Ectodermal cell (in vitro differentiated cells): ENCODE data around the gene SLC26A5.

Experiments
- H3K27ac ChIP-seq: 2 replicates; pipeline ENCODE4 v1.7.0; 2013; ENCODE audit warnings: mild to moderate bottlenecking, low read depth, low read length; ENCODE audit not compliant: insufficient read depth, poor library complexity, severe bottlenecking
- H3K27me3 ChIP-seq: 2 replicates; pipeline ENCODE4 v1.7.0; 2013; ENCODE audit warnings: mild to moderate bottlenecking, low read length; ENCODE audit not compliant: insufficient read depth, control insufficient read depth, poor library complexity, severe bottlenecking
- H3K36me3 ChIP-seq: one replicate; pipeline ENCODE4 v1.7.0; 2013; ENCODE audit warnings: low read length; ENCODE audit not compliant: control insufficient read depth, insufficient read depth
- H3K4me1 ChIP-seq: one replicate; pipeline ENCODE4 v1.7.0; 2013; ENCODE audit warnings: low read length; ENCODE audit not compliant: control insufficient read depth, insufficient read depth
- H3K4me3 ChIP-seq: 2 replicates; pipeline ENCODE4 v1.7.0; 2013; ENCODE audit warnings: low read depth, low read length, control low read depth; ENCODE audit not compliant: insufficient read depth
- H3K9me3 ChIP-seq: 2 replicates; pipeline ENCODE4 v1.7.0; 2013; ENCODE audit warnings: mild to moderate bottlenecking, low read length, moderate library complexity; ENCODE audit not compliant: control insufficient read depth
- WGBS, 2 experiments: methylation state at CpG; one replicate each; pipeline ENCODE4 v1.1.7; 2013; ENCODE audit warnings: missing lambda C conversion rate in 2 of 2; 5-methylcytosine and 5-hydroxymethylcytosine counted together

Gene SLC26A5

DNA sequence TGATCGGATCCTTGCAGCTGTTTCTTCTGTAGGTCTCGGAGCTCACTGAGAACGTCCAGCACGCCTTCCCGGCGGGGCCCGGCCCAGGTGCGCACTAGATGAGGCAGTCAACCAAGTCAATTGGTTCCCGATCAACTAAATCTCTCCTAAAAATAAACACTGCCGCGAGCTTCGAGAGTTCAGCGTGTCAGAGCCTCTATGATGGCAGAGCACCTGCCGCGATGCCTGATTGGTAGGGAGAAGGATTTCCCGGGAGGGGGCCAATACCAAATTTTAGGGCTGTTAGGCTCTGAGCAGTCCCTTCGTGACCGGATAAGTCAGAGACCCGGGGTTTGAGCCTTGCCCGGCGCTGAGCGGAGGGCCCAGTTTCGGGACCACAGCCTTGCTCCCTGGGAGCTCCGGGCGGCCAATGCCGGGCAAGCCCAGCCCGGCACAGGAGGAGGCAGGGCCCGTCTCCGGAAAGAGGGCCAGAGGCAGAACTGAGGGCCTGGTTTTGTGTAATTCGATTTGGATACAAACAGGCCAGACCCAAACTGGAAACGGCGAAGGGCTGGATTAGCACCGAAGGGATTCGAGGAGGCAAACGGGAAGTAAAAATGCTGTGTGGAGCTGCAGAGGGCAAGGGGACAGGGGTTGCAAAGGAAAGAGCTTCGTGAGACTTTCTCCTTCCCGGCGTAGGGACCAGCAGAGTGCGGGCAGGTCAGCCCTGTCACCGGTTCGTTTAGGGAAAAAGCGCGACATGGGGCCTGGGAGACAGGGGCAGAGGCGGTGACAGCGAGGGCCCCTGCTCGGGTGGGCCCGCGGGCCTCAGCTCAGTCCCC, 569 bp downstream of the SLC26A5 start:
- 11 to 13% methylated on average over 48 of the region's 48 CpGs for WGBS, 2 experiments

DNA sequence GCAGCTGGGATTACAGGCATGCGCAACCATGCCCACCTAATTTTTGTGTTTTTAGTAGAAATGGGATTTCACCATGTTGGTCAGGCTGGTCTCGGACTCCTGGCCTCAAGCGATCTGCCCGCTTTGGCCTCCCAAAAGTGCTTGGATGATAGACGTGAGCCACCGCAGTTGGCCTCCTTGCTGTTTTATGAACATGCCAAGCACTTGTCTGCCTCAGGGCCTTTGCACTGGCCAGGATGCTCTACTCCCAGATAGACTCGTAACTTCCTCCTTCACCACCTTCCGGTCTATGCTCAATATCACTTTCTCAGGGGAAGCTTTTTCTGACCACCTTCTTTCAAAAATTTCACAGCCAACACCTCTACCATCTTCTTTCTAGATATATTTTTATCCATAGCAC, 6.3 kb downstream of the SLC26A5 start:
- Histone ChIP-seq H3K27me3 (peaks cover 31% of the 10 kb centered on the region), H3K27ac (no peak overlapping the region), H3K4me1 (no peaks in the 10 kb centered on the region), H3K9me3 (no peaks in the 10 kb centered on the region), H3K4me3 (no peak overlapping the region), H3K36me3 (no peaks in the 10 kb centered on the region)
- WGBS, 2 experiments = 92 to 93% methylated on average over 8 of the region's 8 CpGs

More for the DNA sequence above, 569 bp downstream of the SLC26A5 start:
- peaks cover 6% of the 10 kb centered on the region for H3K4me1 ChIP-seq
- no peaks in the 10 kb centered on the region for H3K36me3 ChIP-seq
- H3K9me3 ChIP-seq = no peaks in the 10 kb centered on the region
- peak overlapping the region; percentile 26 for H3K4me3 ChIP-seq
- H3K27ac ChIP-seq = no peak overlapping the region
- H3K27me3 ChIP-seq = peaks cover 67% of the 10 kb centered on the region

DNA sequence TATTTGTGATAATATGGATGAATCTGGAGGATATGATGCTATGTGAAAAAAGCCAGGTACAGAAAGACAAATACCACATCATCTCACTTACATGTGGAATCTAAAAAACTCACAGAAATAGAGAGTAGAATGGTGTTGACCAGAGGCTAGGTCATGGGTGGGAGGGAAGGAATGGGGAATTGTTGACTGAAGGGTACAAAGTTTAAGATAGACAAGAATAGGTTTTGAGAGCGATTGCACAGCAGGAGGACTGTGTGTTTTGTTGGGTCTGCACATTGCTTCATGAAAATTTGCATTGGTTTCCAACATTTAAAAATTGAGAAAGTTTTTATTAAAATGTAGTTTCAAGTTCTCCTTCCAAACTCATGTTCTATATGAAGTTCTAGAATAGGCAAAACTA, 8.4 kb downstream of the SLC26A5 start:
- Histone ChIP-seq H3K27ac (no peak overlapping the region), H3K36me3 (no peaks in the 10 kb centered on the region), H3K27me3 (peaks cover 11% of the 10 kb centered on the region), H3K9me3 (no peaks in the 10 kb centered on the region), H3K4me1 (no peaks in the 10 kb centered on the region), H3K4me3 (no peak overlapping the region)
- WGBS, 2 experiments = 35 to 51% methylated on average over 1 of the region's 1 CpG

DNA sequence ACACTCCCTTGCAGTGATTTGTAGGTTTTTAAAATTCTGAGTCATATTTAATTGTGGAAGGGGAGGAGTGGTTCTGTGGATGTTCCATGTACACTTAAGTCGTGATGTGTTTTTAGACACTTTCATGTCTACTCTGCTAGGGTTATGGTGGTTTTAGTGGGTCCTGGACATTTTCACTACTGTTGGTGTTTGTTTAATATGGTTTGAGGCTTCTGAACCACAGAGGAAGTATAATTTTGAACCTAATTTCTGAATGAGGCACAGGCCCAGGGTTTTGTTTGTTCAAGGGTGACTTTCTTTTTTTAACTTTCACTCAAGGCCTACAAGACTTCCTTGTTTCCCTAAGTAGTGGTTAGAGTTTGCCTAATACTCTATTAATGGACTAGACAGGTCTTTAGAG, 13.3 kb downstream of the SLC26A5 start:
- no peak overlapping the region for H3K4me3 ChIP-seq
- no peaks in the 10 kb centered on the region for H3K36me3 ChIP-seq
- 91 to 95% methylated on average over 1 of the region's 1 CpG for WGBS, 2 experiments
- H3K27ac ChIP-seq = no peak overlapping the region
- H3K9me3 ChIP-seq = no peaks in the 10 kb centered on the region
- no peaks in the 10 kb centered on the region for H3K4me1 ChIP-seq
- no peaks in the 10 kb centered on the region for H3K27me3 ChIP-seq

DNA sequence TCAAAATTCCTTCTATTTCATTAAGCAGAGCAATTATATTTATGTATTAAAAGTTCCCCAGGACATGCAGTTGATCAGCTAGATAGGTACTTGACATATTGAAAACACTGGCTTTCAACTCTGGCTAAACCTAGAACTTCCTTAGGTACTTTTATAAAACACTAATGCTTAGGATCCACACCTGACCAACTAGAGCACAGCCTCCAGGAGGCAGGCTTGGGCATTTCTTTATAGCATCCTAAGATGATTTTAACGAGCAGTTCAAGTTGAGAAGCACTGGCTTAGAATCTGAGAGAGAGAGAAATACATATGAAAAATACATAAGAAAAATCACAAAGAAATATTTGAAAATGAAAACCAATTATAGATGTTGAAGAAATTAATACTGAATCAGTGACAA, 20.8 kb downstream of the SLC26A5 start:
- 88% methylated on average over 1 of the region's 1 CpG; no CpG with 5 or more reads in 1 of the 2 experiments for WGBS, 2 experiments
- Histone ChIP-seq H3K36me3 (no peaks in the 10 kb centered on the region), H3K9me3 (no peaks in the 10 kb centered on the region), H3K27ac (no peak overlapping the region), H3K4me1 (no peaks in the 10 kb centered on the region), H3K27me3 (no peaks in the 10 kb centered on the region), H3K4me3 (no peak overlapping the region)

DNA sequence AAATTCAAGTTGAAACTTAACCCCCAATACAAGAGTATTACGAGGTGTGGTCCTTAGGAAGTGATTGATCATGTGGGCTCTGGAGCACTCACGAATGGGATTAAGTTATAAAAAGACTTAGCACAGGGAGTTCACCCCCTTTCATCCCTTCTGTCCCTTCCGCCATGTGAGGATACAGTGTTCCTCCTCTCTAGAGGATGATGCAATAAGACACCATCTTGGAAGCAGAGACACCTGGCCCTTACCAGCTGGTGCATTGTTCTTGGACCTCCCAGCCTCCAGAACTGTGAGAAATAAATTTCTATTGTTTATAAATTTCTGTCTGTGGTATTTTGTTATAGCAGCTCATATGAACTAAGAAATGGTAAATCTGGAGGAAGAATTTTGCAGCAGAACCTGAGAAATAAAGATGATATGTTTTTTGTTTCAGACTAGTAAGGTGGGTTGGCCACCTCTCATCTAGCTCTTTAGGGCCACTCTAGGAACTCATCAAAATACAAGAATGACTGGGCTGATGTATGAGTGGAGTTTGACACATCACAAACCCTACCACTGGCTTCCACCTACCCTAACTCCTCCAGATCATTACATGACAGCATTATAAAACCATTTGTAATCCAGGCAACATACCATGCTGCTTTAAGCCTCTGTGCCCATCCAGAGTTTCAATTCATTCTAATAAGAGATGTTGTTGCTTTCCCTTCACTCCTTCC, 22.4 kb downstream of the SLC26A5 start:
- Histone ChIP-seq H3K27ac (no peak overlapping the region), H3K27me3 (no peaks in the 10 kb centered on the region), H3K9me3 (no peaks in the 10 kb centered on the region), H3K36me3 (no peaks in the 10 kb centered on the region), H3K4me3 (no peak overlapping the region), H3K4me1 (no peaks in the 10 kb centered on the region)
- WGBS, 2 experiments = 90 to 93% methylated on average over 2 to 3 of the region's 3 CpGs

DNA sequence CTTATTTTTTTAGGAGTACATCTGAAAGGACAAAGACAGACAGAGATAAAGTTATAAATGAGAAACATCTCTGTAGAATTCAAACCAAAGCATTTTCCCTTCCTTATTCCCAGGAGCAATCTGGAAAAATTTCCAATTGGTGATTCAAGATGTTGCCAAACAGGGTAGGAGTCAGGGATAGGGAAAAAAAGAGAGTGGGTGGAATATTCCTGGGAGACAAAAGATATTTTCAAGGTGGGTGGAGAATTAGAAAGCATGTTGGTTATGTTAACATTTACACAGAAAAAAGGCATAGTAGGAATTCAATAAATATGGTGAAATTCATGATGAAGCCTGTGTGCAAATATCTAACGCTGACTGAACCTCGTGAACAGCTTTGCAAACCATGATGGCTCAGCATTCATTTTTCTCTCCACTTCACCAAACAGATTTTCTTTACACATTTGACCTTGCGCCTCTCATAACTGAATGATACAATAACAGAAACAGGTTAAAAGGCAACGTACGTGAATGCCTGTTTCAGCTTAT, 25.1 kb downstream of the SLC26A5 start:
- no peak overlapping the region for H3K27ac ChIP-seq
- 95 to 99% methylated on average over 5 of the region's 5 CpGs for WGBS, 2 experiments
- no peaks in the 10 kb centered on the region for H3K36me3 ChIP-seq
- H3K27me3 ChIP-seq = no peaks in the 10 kb centered on the region
- H3K9me3 ChIP-seq = no peaks in the 10 kb centered on the region
- no peaks in the 10 kb centered on the region for H3K4me1 ChIP-seq
- no peak overlapping the region for H3K4me3 ChIP-seq

DNA sequence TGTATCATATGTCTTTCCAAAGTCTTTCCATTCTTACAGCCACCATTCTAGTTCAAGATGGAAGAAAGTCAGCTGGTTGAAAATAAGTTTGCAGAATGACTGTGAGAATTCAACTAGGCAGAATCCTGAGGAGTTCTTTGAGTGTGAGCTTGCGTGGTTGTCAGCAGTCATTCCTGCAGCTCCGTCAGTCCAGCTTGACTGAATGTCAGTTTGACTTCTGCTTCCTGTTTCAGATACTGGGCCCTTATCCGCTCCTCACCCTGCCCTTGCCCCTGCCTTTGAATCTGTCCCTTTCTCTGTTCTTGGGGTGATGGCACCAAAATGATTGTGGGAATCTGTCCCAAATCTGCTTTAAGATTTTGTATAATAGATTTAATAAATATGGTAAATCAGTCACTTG, 27.8 kb downstream of the SLC26A5 start:
- Histone ChIP-seq H3K4me1 (no peaks in the 10 kb centered on the region), H3K4me3 (no peak overlapping the region), H3K27ac (no peak overlapping the region), H3K27me3 (no peaks in the 10 kb centered on the region), H3K36me3 (no peaks in the 10 kb centered on the region), H3K9me3 (no peaks in the 10 kb centered on the region)
- 84 to 98% methylated on average over 3 of the region's 3 CpGs for WGBS, 2 experiments

DNA sequence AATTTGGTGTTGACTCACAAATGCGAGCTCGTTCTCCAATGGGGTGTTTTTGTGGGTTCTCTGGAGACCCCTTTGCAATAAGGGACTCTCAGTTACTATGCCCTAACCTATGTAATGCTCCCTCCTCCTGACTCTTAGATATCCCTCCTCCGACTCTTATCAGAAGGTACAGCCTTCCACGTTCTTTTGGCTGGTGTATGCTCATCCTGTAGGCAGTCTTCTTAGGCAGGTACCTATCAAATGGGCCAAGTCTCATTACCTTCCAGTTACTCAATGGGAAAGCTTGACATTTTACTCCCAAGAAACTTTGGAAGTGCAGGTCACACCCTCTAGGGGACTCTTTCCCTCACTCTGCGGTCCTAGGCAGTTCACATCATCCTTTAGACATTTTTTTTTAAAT, 32.6 kb downstream of the SLC26A5 start:
- Histone ChIP-seq H3K27ac (no peak overlapping the region), H3K4me3 (no peak overlapping the region), H3K27me3 (no peaks in the 10 kb centered on the region), H3K36me3 (no peaks in the 10 kb centered on the region), H3K4me1 (no peaks in the 10 kb centered on the region), H3K9me3 (no peaks in the 10 kb centered on the region)
- 88 to 92% methylated on average over 5 of the region's 5 CpGs for WGBS, 2 experiments

DNA sequence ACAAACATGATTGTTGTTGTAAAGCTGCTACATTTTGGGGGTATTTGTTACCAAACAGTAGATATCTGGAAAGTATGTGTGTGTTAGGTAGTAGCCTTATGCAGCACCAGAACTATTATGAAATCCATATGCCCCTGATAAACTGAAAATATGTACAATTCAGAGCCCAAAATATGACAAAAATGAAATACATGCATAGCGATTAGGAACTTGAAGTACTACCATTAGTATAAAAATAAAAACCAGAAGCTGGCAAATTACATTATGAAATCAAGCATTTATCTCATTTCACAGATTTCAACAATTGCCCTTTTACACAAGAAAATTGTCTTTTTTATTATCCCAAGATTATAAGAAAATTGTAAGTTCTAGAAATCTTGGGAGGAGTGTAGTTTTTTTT, 33.9 kb downstream of the SLC26A5 start:
- no peaks in the 10 kb centered on the region for H3K9me3 ChIP-seq
- no peaks in the 10 kb centered on the region for H3K27me3 ChIP-seq
- H3K4me3 ChIP-seq = no peak overlapping the region
- no peaks in the 10 kb centered on the region for H3K36me3 ChIP-seq
- no peak overlapping the region for H3K27ac ChIP-seq
- 94% methylated on average over 1 of the region's 1 CpG; no CpG with 5 or more reads in 1 of the 2 experiments for WGBS, 2 experiments
- no peaks in the 10 kb centered on the region for H3K4me1 ChIP-seq
